Trophoblast cell (in vitro differentiated cells and primary cell): ENCODE data around the gene LDAF1.

ENCODE experiments used
- DNase-seq, 2 donors: peaks; one replicate each; pipeline ENCODE4 v3.0.0-alpha.2; 2016
- H2AFZ ChIP-seq: 2 replicates; pipeline ENCODE4 v1.6.1; 2013; ENCODE audit warnings: low read length, moderate library complexity, mild to moderate bottlenecking; ENCODE audit not compliant: insufficient read depth, poor library complexity
- H2AK5ac ChIP-seq: 2 replicates; pipeline ENCODE4 v1.6.1; 2013; ENCODE audit warnings: mild to moderate bottlenecking, low read length
- H2BK120ac ChIP-seq: 2 replicates; pipeline ENCODE4 v1.6.1; 2013; ENCODE audit warnings: low read length, mild to moderate bottlenecking, moderate library complexity; ENCODE audit not compliant: insufficient read depth, poor library complexity
- H2BK12ac ChIP-seq: 2 replicates; pipeline ENCODE4 v1.6.1; 2013; ENCODE audit warnings: mild to moderate bottlenecking, low read length, moderate library complexity
- H2BK5ac ChIP-seq: 2 replicates; pipeline ENCODE4 v1.6.1; 2013; ENCODE audit warnings: low read length, low read depth, moderate library complexity, mild to moderate bottlenecking; ENCODE audit not compliant: poor library complexity
- H3K14ac ChIP-seq: 2 replicates; pipeline ENCODE4 v1.6.1; 2013; ENCODE audit warnings: mild to moderate bottlenecking, low read length
- H3K18ac ChIP-seq: 2 replicates; pipeline ENCODE4 v1.6.1; 2013; ENCODE audit warnings: mild to moderate bottlenecking, low read length
- H3K23ac ChIP-seq: 2 replicates; pipeline ENCODE4 v1.6.1; 2013; ENCODE audit warnings: low read length
- H3K27ac ChIP-seq: 2 replicates; pipeline ENCODE4 v1.5.1; 2013; ENCODE audit warnings: low read depth, mild to moderate bottlenecking, inconsistent platforms, low read length, moderate library complexity
- H3K27me3 ChIP-seq: 2 replicates; pipeline ENCODE4 v1.6.1; 2013; ENCODE audit warnings: inconsistent platforms, mild to moderate bottlenecking, low read length, moderate library complexity; ENCODE audit not compliant: insufficient read depth
- H3K36me3 ChIP-seq, 2 experiments: 1 replicate in 1 of 2; 2 replicates in 1 of 2; pipeline ENCODE4 v1.6.1; 2013; ENCODE audit warnings: low read length in 2 of 2, mild to moderate bottlenecking in 2 of 2, moderate library complexity in 1 of 2; ENCODE audit not compliant: insufficient read depth in 2 of 2, control insufficient read depth in 1 of 2
- H3K4ac ChIP-seq: 2 replicates; pipeline ENCODE4 v1.6.1; 2013; ENCODE audit warnings: low read depth, mild to moderate bottlenecking, low read length, moderate library complexity
- H3K4me1 ChIP-seq, 2 experiments: 1 replicate in 1 of 2; 2 replicates in 1 of 2; pipeline ENCODE4 v1.6.1; 2013; ENCODE audit warnings: low read length in 2 of 2, mild to moderate bottlenecking in 2 of 2, moderate library complexity in 1 of 2; ENCODE audit not compliant: insufficient read depth in 2 of 2, control insufficient read depth in 1 of 2
- H3K4me2 ChIP-seq: 2 replicates; pipeline ENCODE4 v1.6.1; 2013; ENCODE audit warnings: inconsistent platforms, mild to moderate bottlenecking, low read length, moderate library complexity
- H3K4me3 ChIP-seq: 2 replicates; pipeline ENCODE4 v1.5.1; 2013; ENCODE audit warnings: mild to moderate bottlenecking, low read depth, low read length, inconsistent platforms
- H3K79me1 ChIP-seq: one replicate; pipeline ENCODE4 v1.6.1; 2013; ENCODE audit warnings: low read length
- H3K79me2 ChIP-seq: 2 replicates; pipeline ENCODE4 v1.6.1; 2013; ENCODE audit warnings: low read length, mild to moderate bottlenecking; ENCODE audit not compliant: control insufficient read depth, insufficient read depth, poor library complexity
- H3K9ac ChIP-seq: 2 replicates; pipeline ENCODE4 v1.6.1; 2013; ENCODE audit warnings: mild to moderate bottlenecking, low read length
- H3K9me3 ChIP-seq: 2 replicates; pipeline ENCODE4 v1.6.1; 2013; ENCODE audit warnings: low read depth, mild to moderate bottlenecking, control low read depth, inconsistent platforms, low read length; ENCODE audit not compliant: insufficient read depth
- H4K12ac ChIP-seq: 2 replicates; pipeline ENCODE4 v1.6.1; 2013; ENCODE audit warnings: low read depth, mild to moderate bottlenecking, low read length, moderate library complexity
- H4K8ac ChIP-seq: 2 replicates; pipeline ENCODE4 v1.6.1; 2013; ENCODE audit warnings: low read depth, mild to moderate bottlenecking, low read length, moderate library complexity
- H4K91ac ChIP-seq: one replicate; pipeline ENCODE4 v1.6.1; 2013; ENCODE audit warnings: low read depth, mild to moderate bottlenecking, low read length, moderate library complexity
- WGBS: extraction: QIAGEN DNeasy Blood & Tissue Kit; methylation state at CpG from one replicate; pipeline ENCODE4 v1.1.7; 2013; ENCODE audit warnings: missing lambda C conversion rate; ENCODE audit not compliant: insufficient read length, insufficient coverage; ENCODE audit errors: extremely low coverage; 5-methylcytosine and 5-hydroxymethylcytosine counted together

LDAF1 gene

DNA sequence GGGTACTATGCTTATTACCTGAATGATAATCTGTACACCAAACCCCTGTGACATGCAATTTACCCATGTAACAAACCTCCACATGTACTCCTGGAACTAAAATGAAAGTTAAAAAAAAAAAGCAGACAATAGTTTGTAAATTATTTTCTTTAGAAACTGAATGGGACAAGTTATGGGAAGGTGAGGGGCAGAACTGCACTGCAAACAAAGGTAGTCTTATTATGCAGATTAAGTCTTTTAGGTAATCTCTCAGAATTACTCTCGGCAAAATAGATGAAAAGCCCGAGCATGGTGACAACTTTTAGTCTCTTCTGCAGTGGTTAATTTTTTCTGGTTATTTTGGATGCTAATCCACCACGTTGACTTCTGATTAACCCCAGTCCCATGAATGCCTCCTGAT lies 25.5 kb downstream of the LDAF1 start:
- H3K27ac ChIP-seq: no peak overlapping the region
- no peak overlapping the region for H2BK12ac ChIP-seq
- H2AK5ac ChIP-seq: no peak overlapping the region
- H4K8ac ChIP-seq: no peak overlapping the region
- H3K79me2 ChIP-seq: no peaks in the 10 kb centered on the region
- no peak overlapping the region for H3K4me2 ChIP-seq
- H4K91ac ChIP-seq: no peak overlapping the region
- no peak overlapping the region for H3K4me3 ChIP-seq
- peaks cover 4% of the 10 kb centered on the region for H3K9me3 ChIP-seq
- no peak for DNase-seq
- no peak overlapping the region for H3K4ac ChIP-seq
- H3K23ac ChIP-seq: no peak overlapping the region
- H3K27me3 ChIP-seq: no peaks in the 10 kb centered on the region
- no peak overlapping the region for H2BK120ac ChIP-seq
- H2AFZ ChIP-seq: no peak overlapping the region
- no peak overlapping the region for H3K18ac ChIP-seq
- H2BK5ac ChIP-seq: no peak overlapping the region
- H3K36me3 ChIP-seq: peaks cover 8 to 17% of the 10 kb centered on the region in 2 experiments
- no peak overlapping the region for H3K14ac ChIP-seq
- WGBS: no CpG with 5 or more reads among the region's 3 CpGs
- H4K12ac ChIP-seq: no peak overlapping the region
- H3K4me1 ChIP-seq: peaks cover 2 to 3% of the 10 kb centered on the region in 2 experiments
- H3K79me1 ChIP-seq: no peaks in the 10 kb centered on the region
- H3K9ac ChIP-seq: no peak overlapping the region

DNA sequence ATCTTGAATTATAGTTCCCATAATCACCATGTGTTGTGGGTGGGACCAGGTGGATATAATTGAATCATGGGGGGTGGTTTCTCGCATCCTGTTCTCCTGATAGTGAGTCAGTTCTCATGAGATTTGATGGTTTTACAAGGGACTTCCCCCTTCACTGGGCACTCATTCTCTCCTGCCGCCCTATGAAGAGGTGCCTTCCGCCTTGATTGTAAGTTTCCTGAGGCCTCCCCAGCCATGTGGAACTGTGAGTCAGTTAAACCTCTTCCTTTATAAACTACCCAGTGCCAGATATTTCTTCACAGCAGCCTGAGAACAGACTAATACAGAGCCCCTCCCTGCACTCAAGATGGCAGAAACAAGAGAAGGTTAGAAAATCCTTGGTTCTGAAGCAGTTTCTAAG lies 26.4 kb downstream of the LDAF1 start:
- Histone ChIP-seq H3K27me3 (no peaks in the 10 kb centered on the region), H2AK5ac (no peak overlapping the region), H3K4me1 (peaks cover 2 to 3% of the 10 kb centered on the region in 2 experiments), H3K79me2 (no peaks in the 10 kb centered on the region), H2BK12ac (no peak overlapping the region), H3K9me3 (peaks cover 4% of the 10 kb centered on the region), H3K27ac (no peak overlapping the region), H4K12ac (no peak overlapping the region), H2BK5ac (no peak overlapping the region), H2AFZ (no peak overlapping the region), H3K23ac (no peak overlapping the region), H3K14ac (no peak overlapping the region), H4K8ac (no peak overlapping the region), H3K18ac (no peak overlapping the region), H3K4ac (no peak overlapping the region), H4K91ac (no peak overlapping the region), H3K4me3 (no peak overlapping the region), H3K9ac (no peak overlapping the region), H3K79me1 (no peaks in the 10 kb centered on the region), H2BK120ac (no peak overlapping the region), H3K4me2 (no peak overlapping the region), H3K36me3 (peaks cover 3 to 11% of the 10 kb centered on the region in 2 experiments)
- no peak for DNase-seq
- WGBS: no CpG with 5 or more reads among the region's 3 CpGs

DNA sequence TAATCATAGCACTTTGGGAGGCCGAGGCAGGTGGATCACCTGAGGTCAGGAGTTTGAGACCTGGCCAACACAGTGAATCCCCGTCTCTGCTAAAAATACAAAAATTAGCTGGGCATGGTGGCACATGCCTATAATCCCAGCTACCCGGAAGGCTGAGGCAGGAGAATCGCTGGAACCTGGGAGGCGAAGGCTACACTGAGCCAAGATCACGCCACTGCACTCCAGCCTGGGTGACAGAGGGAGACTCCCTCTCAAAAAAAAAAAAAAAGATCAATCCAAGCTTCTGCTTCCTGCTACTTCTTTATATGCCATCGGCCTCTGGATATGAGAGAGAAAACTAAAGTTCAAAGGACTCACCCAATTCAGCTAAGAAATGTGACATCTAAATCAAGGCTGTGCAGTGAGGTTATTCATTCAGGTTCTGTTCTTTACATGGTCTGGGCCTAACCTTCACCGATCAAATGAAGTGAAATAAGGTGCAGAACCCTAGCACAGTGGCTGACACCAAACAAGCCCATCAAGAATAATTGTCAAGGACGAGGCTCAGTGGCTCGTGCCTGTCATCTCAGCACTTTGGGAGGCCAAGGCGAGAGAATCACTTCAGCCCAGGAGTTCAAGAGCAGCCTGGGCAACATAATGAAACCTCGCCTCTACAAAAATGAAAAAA lies 27.3 kb downstream of the LDAF1 start:
- WGBS: no CpG with 5 or more reads among the region's 12 CpGs
- Histone ChIP-seq H3K27ac (no peak overlapping the region), H3K79me2 (no peaks in the 10 kb centered on the region)

DNA sequence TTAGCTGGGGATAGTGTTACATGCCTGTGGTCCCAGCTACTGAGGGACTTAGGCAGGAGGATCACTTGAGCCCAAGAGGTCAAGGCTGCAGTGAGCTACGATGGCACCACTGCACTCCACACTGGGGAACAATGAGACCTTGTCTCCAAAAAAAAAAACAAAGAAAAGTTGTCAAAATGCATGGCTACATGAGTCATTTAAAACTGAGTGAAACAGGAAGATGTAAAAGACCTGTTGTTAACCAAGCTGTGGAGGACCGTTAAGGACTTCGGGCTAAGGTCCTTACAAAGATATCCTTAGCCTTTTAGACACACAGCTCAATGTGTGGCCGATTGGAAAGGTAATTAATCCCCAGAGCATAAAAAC lies 27.8 kb downstream of the LDAF1 start:
- no peak for DNase-seq
- WGBS: no CpG with 5 or more reads among the region's 4 CpGs

More for the DNA sequence above, 27.3 kb downstream of the LDAF1 start:
- Histone ChIP-seq H3K4me2 (no peak overlapping the region), H4K91ac (no peak overlapping the region), H3K36me3 (peaks cover 3 to 10% of the 10 kb centered on the region in 2 experiments), H3K4ac (no peak overlapping the region), H2BK12ac (no peak overlapping the region), H4K12ac (no peak overlapping the region), H3K18ac (no peak overlapping the region), H2BK120ac (no peak overlapping the region), H2AK5ac (no peak overlapping the region), H4K8ac (no peak overlapping the region), H2BK5ac (no peak overlapping the region), H3K79me1 (no peaks in the 10 kb centered on the region), H3K23ac (no peak overlapping the region), H3K14ac (no peak overlapping the region), H3K27me3 (no peaks in the 10 kb centered on the region), H2AFZ (no peak overlapping the region), H3K4me3 (no peak overlapping the region), H3K4me1 (peaks cover 2 to 3% of the 10 kb centered on the region in 2 experiments), H3K9me3 (peaks cover 4% of the 10 kb centered on the region), H3K9ac (no peak overlapping the region)
- DNase-seq: no peak

More for the DNA sequence above, 27.8 kb downstream of the LDAF1 start:
- Histone ChIP-seq H3K4ac (no peak overlapping the region), H3K18ac (no peak overlapping the region), H2BK12ac (no peak overlapping the region), H3K9me3 (peaks cover 4% of the 10 kb centered on the region), H3K27ac (no peak overlapping the region), H2AK5ac (no peak overlapping the region), H4K12ac (no peak overlapping the region), H4K8ac (no peak overlapping the region), H2BK120ac (no peak overlapping the region), H2AFZ (no peak overlapping the region), H3K9ac (no peak overlapping the region), H3K79me1 (no peaks in the 10 kb centered on the region), H3K4me1 (peaks cover 2 to 3% of the 10 kb centered on the region in 2 experiments), H3K79me2 (no peaks in the 10 kb centered on the region), H4K91ac (no peak overlapping the region), H3K4me3 (no peak overlapping the region), H3K36me3 (peaks cover 3 to 8% of the 10 kb centered on the region in 2 experiments), H3K4me2 (no peak overlapping the region), H3K23ac (no peak overlapping the region), H2BK5ac (no peak overlapping the region), H3K27me3 (no peaks in the 10 kb centered on the region), H3K14ac (no peak overlapping the region)
